GM10248 (cell line): Measurements from ENCODE around the gene GRIA3.
A peak's percentile ranks its signal among the peaks of the same experiment; 100 is the strongest.

Experiments used
- CTCF ChIA-PET: fragments of 300-600 bp; sonication (Branson Sonifier 250); formaldehyde crosslinking; extraction: SDS; loops from one replicate; lab custom pipeline; 2021; ENCODE audit warnings: antibody characterized with exemption; lab: Yijun Ruan, JAX
- POLR2A ChIA-PET: fragments of 350-650 bp; sonication (Branson Sonifier 250); formaldehyde crosslinking; extraction: SDS; loops from one replicate; lab custom pipeline; 2020; ENCODE audit warnings: antibody characterized with exemption; lab: Yijun Ruan, JAX
- DNase-seq: peaks from one replicate; pipeline ENCODE4 v3.0.0; 2012; ENCODE audit errors: extremely low spot score
- CTCF ChIP-seq: IDR thresholded peaks from 2 replicates; pipeline ENCODE4 v1.5.1; 2012; ENCODE audit warnings: mild to moderate bottlenecking, low read depth; ENCODE audit errors: extremely low read depth, missing control alignments, control extremely low read depth

Gene GRIA3

GRCh38 chrX:123230798-123231197 lies 46.7 kb downstream of the GRIA3 start:
- POLR2A ChIA-PET = no interaction called here
- TF ChIP-seq CTCF = no peak
- CTCF ChIA-PET = interaction anchor here (0.7 kb wide), 1 partner anchor 29 kb away, joined by 3 read pairs; no protein-coding TSS in a partner anchor
- DNase-seq = no peak

GRCh38 chrX:123236859-123237258 lies 52.8 kb downstream of the GRIA3 start:
- ChIA-PET POLR2A (no interaction called here), CTCF (no interaction called here)
- no peak for TF ChIP-seq CTCF
- no peak for DNase-seq

GRCh38 chrX:123237271-123237670 lies 53.2 kb downstream of the GRIA3 start:
- TF ChIP-seq CTCF = no peak
- DNase-seq = no peak
- ChIA-PET CTCF (no interaction called here), POLR2A (no interaction called here)

GRCh38 chrX:123254457-123254856 lies 70.4 kb downstream of the GRIA3 start:
- TF ChIP-seq CTCF = no peak
- ChIA-PET POLR2A (no interaction called here), CTCF (no interaction called here)
- no peak for DNase-seq

GRCh38 chrX:123256378-123256777 lies 72.3 kb downstream of the GRIA3 start:
- peak; percentile 4 for DNase-seq
- ChIA-PET CTCF (interaction anchor here (1.4 kb wide), 1 partner anchor 11 kb away, joined by 6 read pairs; no protein-coding TSS in a partner anchor), POLR2A (no interaction called here)
- no peak for TF ChIP-seq CTCF

- POLR2A ChIA-PET = no interaction called here
- DNase-seq = no peak
- CTCF ChIA-PET = interaction anchor here (1.2 to 1.8 kb wide), 3 partner anchors 9 to 16 kb away, joined by 3 to 9 read pairs (median 4); no protein-coding TSS in a partner anchor
- no peak for TF ChIP-seq CTCF
Observed at GRCh38 chrX:123260920-123261418, 76.9 kb downstream of the GRIA3 start.
